SK-N-SH treated with all-trans-retinoic acid at 6 μM for 48 hours (cell line): ENCODE results near the gene SMAD3.

Experiments
- ATAC-seq: fragments of 200-7000 bp; cut with Tn5 transposase; 3 replicates; pipeline ENCODE4 v1.9.1; 2020; ENCODE audit warnings: mild to moderate bottlenecking, moderate library complexity
- ARNTL ChIP-seq: fragments of 450-650 bp; formaldehyde crosslinking; IDR thresholded peaks from 2 replicates; pipeline ENCODE4 v1.5.0; 2020; ENCODE audit warnings: low read depth, mild to moderate bottlenecking, moderate library complexity, borderline replicate concordance
- ESRRG ChIP-seq: fragments of 250-450 bp; sonication (Bioruptor Pico); IDR thresholded peaks from 2 replicates; pipeline ENCODE4 v1.6.1; 2021; ENCODE audit warnings: mild to moderate bottlenecking
- GLIS3 ChIP-seq: fragments of 250-450 bp; sonication (Bioruptor Pico); IDR thresholded peaks from 2 replicates; pipeline ENCODE4 v1.5.0; 2020; ENCODE audit warnings: mild to moderate bottlenecking, moderate library complexity
- ISL1 ChIP-seq: fragments of 250-450 bp; sonication (Bioruptor Pico); IDR thresholded peaks from 2 replicates; pipeline ENCODE4 v2.1.2; 2022; ENCODE audit warnings: mild to moderate bottlenecking, moderate library complexity
- OSR1 ChIP-seq: fragments of 250-450 bp; sonication (Bioruptor Pico); IDR thresholded peaks from 2 replicates; pipeline ENCODE4 v1.8.0; 2022; ENCODE audit warnings: moderate library complexity, mild to moderate bottlenecking, inconsistent platforms
- POU6F1 ChIP-seq: fragments of 250-450 bp; sonication (Bioruptor Pico); IDR thresholded peaks from 2 replicates; pipeline ENCODE4 v1.8.0; 2021; ENCODE audit warnings: low read depth, mild to moderate bottlenecking, moderate library complexity, borderline replicate concordance
- PPARA ChIP-seq: fragments of 250-450 bp; sonication (Bioruptor Pico); IDR thresholded peaks from 2 replicates; pipeline ENCODE4 v1.5.0; 2020; ENCODE audit warnings: mild to moderate bottlenecking, borderline replicate concordance
- RARB ChIP-seq: fragments of 250-450 bp; sonication (Bioruptor Pico); IDR thresholded peaks from 2 replicates; pipeline ENCODE4 v1.8.0; 2021; ENCODE audit warnings: mild to moderate bottlenecking, moderate library complexity
- SNAI2 ChIP-seq: fragments of 250-450 bp; sonication (Bioruptor Pico); IDR thresholded peaks from 2 replicates; pipeline ENCODE4 v1.5.0; 2020; ENCODE audit warnings: mild to moderate bottlenecking, moderate library complexity
- TCF4 ChIP-seq: fragments of 250-450 bp; sonication (Bioruptor Pico); IDR thresholded peaks from 2 replicates; pipeline ENCODE4 v1.8.0; 2021; ENCODE audit warnings: mild to moderate bottlenecking, moderate library complexity, borderline replicate concordance
- TOX ChIP-seq: fragments of 250-450 bp; sonication (Bioruptor Pico); IDR thresholded peaks from 2 replicates; pipeline ENCODE4 v1.8.0; 2021; ENCODE audit warnings: mild to moderate bottlenecking, moderate library complexity, borderline replicate concordance
- ZC3H10 ChIP-seq: fragments of 250-450 bp; sonication (Bioruptor Pico); IDR thresholded peaks from 2 replicates; pipeline ENCODE4 v1.5.1; 2021; ENCODE audit warnings: mild to moderate bottlenecking, moderate library complexity
- ZFP3 ChIP-seq: fragments of 250-450 bp; sonication (Bioruptor Pico); IDR thresholded peaks from 2 replicates; pipeline ENCODE4 v1.5.0; 2020; ENCODE audit warnings: mild to moderate bottlenecking, moderate library complexity
- ZFP30 ChIP-seq: fragments of 450-650 bp; formaldehyde crosslinking; IDR thresholded peaks from 2 replicates; pipeline ENCODE4 v1.5.0; 2022; ENCODE audit warnings: mild to moderate bottlenecking, moderate library complexity
- ZNF565 ChIP-seq: fragments of 450-650 bp; formaldehyde crosslinking; conservative IDR thresholded peaks from 2 replicates; pipeline ENCODE4 v1.5.0; 2020; ENCODE audit warnings: low read depth, mild to moderate bottlenecking, moderate library complexity
- ZNF70 ChIP-seq: fragments of 450-650 bp; formaldehyde crosslinking; IDR thresholded peaks from 2 replicates; pipeline ENCODE4 v1.5.0; 2020; ENCODE audit warnings: mild to moderate bottlenecking, moderate library complexity
- ZNF8 ChIP-seq: fragments of 450-650 bp; formaldehyde crosslinking; IDR thresholded peaks from 2 replicates; pipeline ENCODE4 v1.5.0; 2020; ENCODE audit warnings: mild to moderate bottlenecking, moderate library complexity
- TF ChIP-seq, protein P1 (sequence below): fragments of 250-450 bp; sonication (Bioruptor Pico); IDR thresholded peaks from 2 replicates; pipeline ENCODE4 v1.5.1; 2020; ENCODE audit warnings: low read depth, mild to moderate bottlenecking, moderate library complexity
- TF ChIP-seq, protein P2 (sequence below): fragments of 250-450 bp; sonication (Bioruptor Pico); IDR thresholded peaks from 2 replicates; pipeline ENCODE4 v1.5.0; 2020; ENCODE audit warnings: mild to moderate bottlenecking, moderate library complexity

SMAD3 gene

DNA sequence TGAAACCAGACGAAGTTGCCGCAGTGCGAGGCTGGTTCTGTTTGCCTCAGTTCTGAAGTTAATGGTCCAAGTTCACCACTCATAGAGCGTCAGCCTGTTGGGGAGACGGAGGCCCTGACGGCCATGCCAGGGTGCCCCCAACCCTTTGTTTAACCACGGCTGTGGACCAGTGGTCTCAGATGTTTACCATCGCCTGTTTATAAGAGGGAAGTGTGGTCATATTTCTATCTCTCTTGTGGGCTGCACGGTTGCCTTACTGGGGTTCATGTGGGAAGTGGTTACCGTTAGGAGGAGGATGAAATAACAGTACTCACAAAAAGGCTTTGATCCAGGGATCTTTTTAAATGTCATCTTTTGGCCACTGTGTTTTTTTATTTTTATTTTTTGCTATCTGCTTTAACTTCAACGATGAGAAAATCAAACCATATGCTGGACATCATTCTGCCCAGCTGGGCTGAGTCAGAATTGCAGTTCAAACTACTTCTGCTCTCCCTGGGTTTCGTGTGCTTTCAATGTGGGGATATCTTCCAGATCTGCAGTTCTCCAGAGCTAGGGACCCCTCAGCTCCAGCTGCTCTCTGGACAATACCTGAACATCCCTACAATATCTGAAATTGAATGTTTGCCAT, 17.8 kb downstream of the SMAD3 start:
- TF ChIP-seq ZNF70 (CRISPR knock-in tag) (no peak), ZNF8 (no peak), TOX (no peak), SNAI2 (CRISPR knock-in tag) (no peak), PPARA (no peak)

GRCh38 chr15:67084561-67084960, 19.2 kb downstream of the SMAD3 start:
- no peak for TF ChIP-seq ZNF8
- TF ChIP-seq OSR1, result no peak
- TF ChIP-seq, protein P1, sequence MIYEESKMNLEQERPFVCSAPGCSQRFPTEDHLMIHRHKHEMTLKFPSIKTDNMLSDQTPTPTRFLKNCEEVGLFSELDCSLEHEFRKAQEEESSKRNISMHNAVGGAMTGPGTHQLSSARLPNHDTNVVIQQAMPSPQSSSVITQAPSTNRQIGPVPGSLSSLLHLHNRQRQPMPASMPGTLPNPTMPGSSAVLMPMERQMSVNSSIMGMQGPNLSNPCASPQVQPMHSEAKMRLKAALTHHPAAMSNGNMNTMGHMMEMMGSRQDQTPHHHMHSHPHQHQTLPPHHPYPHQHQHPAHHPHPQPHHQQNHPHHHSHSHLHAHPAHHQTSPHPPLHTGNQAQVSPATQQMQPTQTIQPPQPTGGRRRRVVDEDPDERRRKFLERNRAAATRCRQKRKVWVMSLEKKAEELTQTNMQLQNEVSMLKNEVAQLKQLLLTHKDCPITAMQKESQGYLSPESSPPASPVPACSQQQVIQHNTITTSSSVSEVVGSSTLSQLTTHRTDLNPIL (CRISPR knock-in tag), result no peak
- TF ChIP-seq PPARA, result no peak
- no peak for TF ChIP-seq GLIS3 (CRISPR knock-in tag)
- no peak for TF ChIP-seq TCF4 (CRISPR knock-in tag)
- TF ChIP-seq ZC3H10 (CRISPR knock-in tag), result no peak
- TF ChIP-seq, all 23 proteins: peak for 0
- ATAC-seq, result no peak

More for the DNA sequence above, 17.8 kb downstream of the SMAD3 start:
- no peak for ATAC-seq

GRCh38 chr15:67085237-67085817, 19.9 kb downstream of the SMAD3 start:
- no peak; the same call in 2 of the 3 replicates for ATAC-seq
- TF ChIP-seq ISL1 (CRISPR knock-in tag), result no peak
- no peak for TF ChIP-seq PPARA
- TF ChIP-seq ESRRG (CRISPR knock-in tag), result no peak
- no peak for TF ChIP-seq ZNF565 (CRISPR knock-in tag)
- no peak for TF ChIP-seq POU6F1
- no peak for TF ChIP-seq TOX
- TF ChIP-seq ARNTL (CRISPR knock-in tag), result no peak
- no peak for TF ChIP-seq GLIS3 (CRISPR knock-in tag)

- peak; percentile 79 for ATAC-seq
- TF ChIP-seq ISL1 (CRISPR knock-in tag), result peak; percentile 25; the same call in 1 of the 2 replicates
- no peak for TF ChIP-seq POU6F1
Observed at GRCh38 chr15:67085818-67086636, 20.6 kb downstream of the SMAD3 start.

DNA sequence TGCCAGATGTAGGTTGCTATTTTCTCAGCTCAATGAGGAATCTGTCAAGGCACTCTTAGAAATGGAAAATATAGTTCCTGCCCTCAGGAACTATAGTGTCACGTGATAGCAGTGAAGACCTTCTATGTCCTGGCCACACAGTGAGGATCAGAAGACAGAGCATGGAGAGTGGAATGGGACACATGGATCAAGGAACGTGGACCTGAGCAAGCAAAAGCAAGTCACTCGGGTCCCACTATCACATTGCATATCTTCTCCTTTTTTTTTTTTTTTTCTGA, 21.2 kb downstream of the SMAD3 start:
- no peak; the same call in 2 of the 3 replicates for ATAC-seq
- no peak for TF ChIP-seq ISL1 (CRISPR knock-in tag)
- no peak for TF ChIP-seq GLIS3 (CRISPR knock-in tag)
- TF ChIP-seq POU6F1, result no peak
- no peak for TF ChIP-seq ZFP30 (CRISPR knock-in tag)
- no peak for TF ChIP-seq SNAI2 (CRISPR knock-in tag)
- TF ChIP-seq ZFP3 (CRISPR knock-in tag), result no peak
- no peak for TF ChIP-seq TOX
- no peak for TF ChIP-seq ZNF8
- TF ChIP-seq, protein P1 (CRISPR knock-in tag), result no peak
- no peak for TF ChIP-seq ZNF70 (CRISPR knock-in tag)
- no peak for TF ChIP-seq TCF4 (CRISPR knock-in tag)
- TF ChIP-seq RARB (CRISPR knock-in tag), result no peak
- TF ChIP-seq, protein P2, sequence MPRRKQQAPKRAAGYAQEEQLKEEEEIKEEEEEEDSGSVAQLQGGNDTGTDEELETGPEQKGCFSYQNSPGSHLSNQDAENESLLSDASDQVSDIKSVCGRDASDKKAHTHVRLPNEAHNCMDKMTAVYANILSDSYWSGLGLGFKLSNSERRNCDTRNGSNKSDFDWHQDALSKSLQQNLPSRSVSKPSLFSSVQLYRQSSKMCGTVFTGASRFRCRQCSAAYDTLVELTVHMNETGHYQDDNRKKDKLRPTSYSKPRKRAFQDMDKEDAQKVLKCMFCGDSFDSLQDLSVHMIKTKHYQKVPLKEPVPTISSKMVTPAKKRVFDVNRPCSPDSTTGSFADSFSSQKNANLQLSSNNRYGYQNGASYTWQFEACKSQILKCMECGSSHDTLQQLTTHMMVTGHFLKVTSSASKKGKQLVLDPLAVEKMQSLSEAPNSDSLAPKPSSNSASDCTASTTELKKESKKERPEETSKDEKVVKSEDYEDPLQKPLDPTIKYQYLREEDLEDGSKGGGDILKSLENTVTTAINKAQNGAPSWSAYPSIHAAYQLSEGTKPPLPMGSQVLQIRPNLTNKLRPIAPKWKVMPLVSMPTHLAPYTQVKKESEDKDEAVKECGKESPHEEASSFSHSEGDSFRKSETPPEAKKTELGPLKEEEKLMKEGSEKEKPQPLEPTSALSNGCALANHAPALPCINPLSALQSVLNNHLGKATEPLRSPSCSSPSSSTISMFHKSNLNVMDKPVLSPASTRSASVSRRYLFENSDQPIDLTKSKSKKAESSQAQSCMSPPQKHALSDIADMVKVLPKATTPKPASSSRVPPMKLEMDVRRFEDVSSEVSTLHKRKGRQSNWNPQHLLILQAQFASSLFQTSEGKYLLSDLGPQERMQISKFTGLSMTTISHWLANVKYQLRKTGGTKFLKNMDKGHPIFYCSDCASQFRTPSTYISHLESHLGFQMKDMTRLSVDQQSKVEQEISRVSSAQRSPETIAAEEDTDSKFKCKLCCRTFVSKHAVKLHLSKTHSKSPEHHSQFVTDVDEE (CRISPR knock-in tag), result no peak
- no peak for TF ChIP-seq ZNF565 (CRISPR knock-in tag)
- no peak for TF ChIP-seq ESRRG (CRISPR knock-in tag)
